HCT116 (cell line): ENCODE measurements around the gene GSTT2B. TPM values are rescaled to one million over a fixed set of nuclear protein-coding genes. Genes with fewer than 3 reads are reported as not detected.
"Not testable (repeated sequence)": the region's sequence is repeated elsewhere in the genome, so short reads cannot be mapped to it uniquely, and the experiment has no call there.

Source experiments
- ATAC-seq: fragments of 200-7000 bp; cut with Tn5 transposase; 2 replicates; pipeline ENCODE4 v1.9.1; 2020; ENCODE audit warnings: mild to moderate bottlenecking, moderate library complexity
- BruUV-seq: library from RNA; stranded (reverse); fragments of 400-500 nt; replicated peaks from 2 replicates; lab custom pipeline; 2021; lab: Mats Ljungman, UMichigan
- CTCF ChIA-PET: fragments of 300-600 bp; sonication (Branson Sonifier 250); formaldehyde crosslinking; loops from one replicate; lab custom pipeline; 2021; ENCODE audit warnings: antibody characterized with exemption; lab: Charles Lee
- POLR2A ChIA-PET: fragments of 300-600, 350-600 bp; sonication (Branson Sonifier 250); formaldehyde crosslinking; loops from one replicate; lab custom pipeline; 2021; ENCODE audit warnings: antibody characterized with exemption; lab: Charles Lee
- RAD21 ChIA-PET, 2 experiments: fragments of 300-600 bp; sonication (Branson Sonifier 250); formaldehyde crosslinking; loops; one replicate each; lab custom pipeline; 2023; ENCODE audit warnings: low total read pairs in 2 of 2; ENCODE audit not compliant: uncharacterized antibody in 2 of 2, unreplicated experiment in 2 of 2, low non-redundant PET in 1 of 2; lab: Charles Lee
- DNase-seq: peaks from one replicate; pipeline ENCODE4 v3.0.0-alpha.2; 2010; ENCODE audit warnings: low read depth, low spot score
- H2AFZ ChIP-seq: fragments of 200-600 bp; shearing (Covaris generic), sonication (generic); 2 replicates; pipeline ENCODE4 v1.6.1; 2017; ENCODE audit warnings: low read depth, mixed run types, mixed read lengths, antibody characterized with exemption, low read length; ENCODE audit not compliant: poor library complexity, severe bottlenecking
- H3K27ac ChIP-seq: 2 replicates; pipeline ENCODE4 v1.5.1; 2012; ENCODE audit warnings: low read depth, low read length
- H3K27me3 ChIP-seq: fragments of 200-600 bp; sonication (generic); 2 replicates; pipeline ENCODE4 v1.6.1; 2016; ENCODE audit warnings: mixed run types, low read length, mixed read lengths; ENCODE audit not compliant: insufficient read depth
- H3K36me3 ChIP-seq, 2 experiments: fragments of 200-500 bp in 1 of 2; fragments of 200-600 bp in 1 of 2; sonication (Bioruptor generic) in 1 of 2; sonication (generic) in 1 of 2; 2 replicates each; pipeline versions ENCODE4 v1.5.1 to v1.6.1; 2014 to 2016; ENCODE audit warnings: low read length in 2 of 2, inconsistent platforms in 1 of 2, mixed read lengths in 1 of 2, mixed run types in 1 of 2; ENCODE audit not compliant: insufficient read depth in 2 of 2, control insufficient read depth in 1 of 2
- H3K4me1 ChIP-seq, 2 experiments: fragments of 200-600 bp in 1 of 2; sonication (generic) in 1 of 2; 2 replicates each; pipeline versions ENCODE4 v1.5.1 to v1.6.1; 2012 to 2017; ENCODE audit warnings: low read length in 2 of 2, inconsistent platforms in 1 of 2, mild to moderate bottlenecking in 1 of 2, mixed read lengths in 1 of 2, mixed run types in 1 of 2, moderate library complexity in 1 of 2; ENCODE audit not compliant: insufficient read depth in 2 of 2, control insufficient read depth in 1 of 2
- H3K4me2 ChIP-seq: fragments of 200-600 bp; sonication (generic); 2 replicates; pipeline ENCODE4 v1.6.1; 2017; ENCODE audit warnings: mixed run types, low read length, mixed read lengths
- H3K4me3 ChIP-seq, 2 experiments: fragments of 200-600 bp in 1 of 2; sonication (generic) in 1 of 2; replicated peaks in 1 of 2; 2 replicates each; pipeline ENCODE4 v1.5.1; 2011 to 2016; ENCODE audit warnings: low read length in 2 of 2, control low read depth in 1 of 2, low read depth in 1 of 2, mild to moderate bottlenecking in 1 of 2, mixed read lengths in 1 of 2, mixed run types in 1 of 2
- H3K79me2 ChIP-seq: fragments of 200-600 bp; sonication (generic); 2 replicates; pipeline ENCODE4 v1.6.1; 2017; ENCODE audit warnings: mild to moderate bottlenecking, mixed run types, low read length, moderate library complexity, mixed read lengths; ENCODE audit not compliant: insufficient read depth
- H3K9ac ChIP-seq: fragments of 200-600 bp; sonication (generic); 2 replicates; pipeline ENCODE4 v1.6.1; 2016; ENCODE audit warnings: low read length, mixed read lengths
- H3K9me2 ChIP-seq: fragments of 200-600 bp; sonication (generic), shearing (Covaris generic); 2 replicates; pipeline ENCODE4 v1.6.1; 2017; ENCODE audit warnings: mixed run types, mild to moderate bottlenecking, moderate library complexity; ENCODE audit not compliant: insufficient read depth
- H3K9me3 ChIP-seq, 2 experiments: fragments of 200-500 bp in 1 of 2; fragments of 200-600 bp in 1 of 2; sonication (Bioruptor generic) in 1 of 2; sonication (generic) in 1 of 2; 2 replicates each; pipeline ENCODE4 v1.6.1; 2014 to 2017; ENCODE audit warnings: low read length in 2 of 2, mixed read lengths in 2 of 2, inconsistent platforms in 1 of 2, low read depth in 1 of 2, mild to moderate bottlenecking in 1 of 2, mixed run types in 1 of 2, moderate library complexity in 1 of 2; ENCODE audit not compliant: control insufficient read depth in 1 of 2, insufficient read depth in 1 of 2
- H4K20me1 ChIP-seq: fragments of 200-600 bp; sonication (generic), shearing (Covaris generic); 2 replicates; pipeline ENCODE4 v1.6.1; 2017; ENCODE audit warnings: mixed run types, mild to moderate bottlenecking, moderate library complexity; ENCODE audit not compliant: insufficient read depth
- intact Hi-C: fragments of 100-400 bp; cut with micrococcal nuclease; formaldehyde crosslinking; loops from 2 replicates; pipeline ENCODE4 v1.10.0; 2022
- total RNA-seq: library from RNA; stranded (reverse); gene quantifications from one replicate; pipeline ENCODE4 v1.2.1, GENCODE V29; 2021; ENCODE audit not compliant: unreplicated experiment

GSTT2B gene
- total RNA-seq, 1 experiment from 2014 or later, result 14.3 TPM

GRCh38 chr22:23954193-23954990 is 6.6 kb downstream of the GSTT2B start:
- DNase-seq, H3K9me3 ChIP-seq, ATAC-seq, CTCF ChIA-PET, H3K9ac ChIP-seq, H3K27ac ChIP-seq, RAD21 ChIA-PET, H3K27me3 ChIP-seq, H3K9me2 ChIP-seq, POLR2A ChIA-PET, H3K4me1 ChIP-seq, H3K36me3 ChIP-seq, H3K4me2 ChIP-seq, BruUV-seq, H3K4me3 ChIP-seq, H4K20me1 ChIP-seq, H3K79me2 ChIP-seq, H2AFZ ChIP-seq: not testable (repeated sequence)
- intact Hi-C loops, result loop anchor here (10.0 kb wide), 1 partner anchor 190 kb away; the partner anchor contains the start of genes C22orf15 and CHCHD10

GRCh38 chr22:23953485-23953884 is 7.5 kb downstream of the GSTT2B start:
- intact Hi-C loops, result loop anchor here (10.0 kb wide), 1 partner anchor 189 kb away; the partner anchor contains the start of genes C22orf15 and CHCHD10
- POLR2A ChIA-PET, H3K4me3 ChIP-seq, H3K4me2 ChIP-seq, ATAC-seq, H3K79me2 ChIP-seq, RAD21 ChIA-PET, BruUV-seq, H2AFZ ChIP-seq, H3K9me3 ChIP-seq, H3K36me3 ChIP-seq, H3K4me1 ChIP-seq, CTCF ChIA-PET, H4K20me1 ChIP-seq, DNase-seq, H3K27me3 ChIP-seq, H3K27ac ChIP-seq, H3K9ac ChIP-seq, H3K9me2 ChIP-seq: not testable (repeated sequence)

GRCh38 chr22:23952794-23953405 is 8.1 kb downstream of the GSTT2B start:
- H3K79me2 ChIP-seq, CTCF ChIA-PET, BruUV-seq, POLR2A ChIA-PET, H3K4me1 ChIP-seq, DNase-seq, H3K4me3 ChIP-seq, RAD21 ChIA-PET, H3K27ac ChIP-seq, H3K4me2 ChIP-seq, H3K27me3 ChIP-seq, H3K9me3 ChIP-seq, H3K36me3 ChIP-seq, H3K9me2 ChIP-seq, H3K9ac ChIP-seq, H4K20me1 ChIP-seq, ATAC-seq, H2AFZ ChIP-seq: not testable (repeated sequence)
- intact Hi-C loops, result loop anchor here (10.0 kb wide), 1 partner anchor 188 kb away; the partner anchor contains the start of genes C22orf15 and CHCHD10

DNA sequence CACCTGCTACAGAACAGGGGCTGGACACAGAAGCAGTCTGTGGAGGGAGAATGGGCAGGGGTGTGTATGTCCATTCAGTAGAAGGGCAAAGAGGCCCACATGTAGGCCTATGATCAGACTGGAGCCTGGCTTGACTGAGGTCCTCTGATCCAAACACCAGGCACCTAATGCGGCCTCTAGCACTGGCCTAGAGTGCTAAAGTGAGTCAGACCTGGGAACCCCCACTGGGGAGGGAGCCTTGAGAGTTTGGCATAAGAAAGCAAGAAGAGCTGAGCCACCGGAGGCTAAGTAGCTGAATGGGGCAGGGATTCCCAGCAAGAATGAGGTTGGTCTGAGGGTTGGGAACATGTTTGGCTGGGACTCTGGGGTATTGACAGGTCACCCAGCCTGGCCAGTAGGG is 9.6 kb downstream of the GSTT2B start:
- intact Hi-C loops, result loop anchor here (10.0 kb wide), 1 partner anchor 187 kb away; the partner anchor contains the start of genes C22orf15 and CHCHD10
- H3K4me1 ChIP-seq, H3K9ac ChIP-seq, H4K20me1 ChIP-seq, H3K36me3 ChIP-seq, DNase-seq, H3K27ac ChIP-seq, H3K4me2 ChIP-seq, H3K9me3 ChIP-seq, POLR2A ChIA-PET, H3K79me2 ChIP-seq, H3K9me2 ChIP-seq, BruUV-seq, RAD21 ChIA-PET, ATAC-seq, H3K4me3 ChIP-seq, CTCF ChIA-PET, H3K27me3 ChIP-seq, H2AFZ ChIP-seq: not testable (repeated sequence)
